CD4-positive, alpha-beta T cell treated with Interleukin-4 for 1 hour (primary cell): ENCODE measurements around the gene SAMD1.

Experiments
- DNase-seq, 2 donors: peaks; one replicate each; pipeline ENCODE4 v3.0.0-alpha.2; 2020 to 2022

Gene SAMD1

DNA sequence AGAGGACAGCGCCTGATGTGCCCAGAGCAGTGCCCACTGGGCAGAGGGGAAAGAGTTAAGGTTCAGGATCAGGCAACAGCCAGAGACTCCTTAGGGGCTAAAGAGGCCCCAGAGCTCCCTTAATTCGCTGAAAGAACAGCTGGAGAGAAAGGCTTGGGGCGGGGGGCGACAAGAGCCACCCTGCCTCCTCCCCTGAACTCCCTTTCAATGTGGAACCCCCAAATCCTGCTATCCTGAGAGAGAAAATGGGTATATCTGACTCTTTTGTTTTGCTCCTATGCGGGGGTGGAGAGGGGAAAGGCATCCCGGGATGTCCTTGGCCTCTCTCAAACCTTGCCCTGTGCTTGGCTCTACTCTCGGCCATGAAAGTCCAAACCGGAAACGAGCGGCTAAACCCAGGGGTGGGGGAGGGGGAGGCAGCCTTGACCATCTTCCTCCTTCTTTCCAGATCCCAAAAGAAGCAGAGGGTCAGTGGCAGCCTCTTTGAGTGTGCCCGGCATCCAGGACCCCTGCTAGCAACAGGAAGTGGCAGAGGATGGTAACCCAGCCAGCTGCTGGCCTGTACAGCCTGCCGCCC lies 22.3 kb upstream of the SAMD1 start:
- no peak for DNase-seq

DNA sequence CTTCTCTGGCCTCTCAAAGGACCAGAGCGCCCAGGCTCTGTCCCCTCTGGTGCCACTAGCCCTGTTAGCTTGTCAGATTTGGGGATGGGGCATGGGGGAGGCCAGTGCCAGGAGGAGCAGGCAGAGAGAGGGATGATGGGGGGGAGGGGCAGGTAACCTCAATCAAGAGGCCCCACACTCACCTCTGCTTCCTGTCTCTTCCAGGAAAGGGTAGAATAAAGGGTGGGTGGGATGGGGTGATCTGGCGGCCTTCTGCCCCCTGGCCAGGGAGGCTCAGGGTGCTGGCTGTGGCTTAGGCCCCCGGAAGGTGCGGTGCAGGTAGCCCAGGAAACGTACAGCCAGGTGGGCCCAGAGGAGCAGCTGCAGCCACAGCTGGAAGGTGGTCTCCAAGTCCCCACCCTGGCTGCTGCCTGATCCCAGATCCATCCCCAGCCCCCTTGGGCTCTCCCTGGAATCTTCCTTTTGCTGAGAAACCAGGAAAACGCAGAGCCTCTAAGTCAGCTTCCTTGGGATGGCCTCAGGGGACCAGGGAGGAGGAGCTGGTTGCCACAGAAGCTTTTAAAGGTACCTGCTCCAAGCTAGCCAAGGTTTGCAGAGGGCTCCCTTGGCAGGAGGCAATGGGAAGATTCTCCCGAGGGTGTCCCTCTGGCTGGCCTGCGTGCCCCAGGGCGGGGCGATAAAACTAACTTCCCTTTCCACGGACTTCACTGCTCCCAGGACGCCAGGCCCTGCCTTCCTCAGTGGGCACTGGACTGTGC lies 21.7 kb upstream of the SAMD1 start:
- DNase-seq = no peak

DNA sequence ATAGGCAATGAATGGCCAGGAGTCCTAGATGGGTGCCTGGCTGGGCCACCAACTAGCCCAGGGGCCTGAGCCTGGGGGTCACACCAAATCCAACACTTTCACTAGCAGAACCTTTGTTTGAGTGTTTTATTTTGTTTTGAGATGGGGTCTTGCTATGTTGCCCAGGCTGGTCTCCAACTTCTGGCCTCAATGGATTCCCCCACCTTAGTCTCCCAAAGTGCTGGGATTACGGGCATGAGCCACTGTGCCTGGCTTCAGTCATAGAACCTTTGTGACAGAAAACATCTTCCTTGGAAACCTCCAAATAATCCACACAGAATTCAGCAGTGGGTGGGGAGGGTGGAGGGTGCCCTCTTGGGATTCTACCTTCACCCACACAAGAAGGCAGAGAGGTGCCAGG lies 20.9 kb upstream of the SAMD1 start:
- no peak for DNase-seq

DNA sequence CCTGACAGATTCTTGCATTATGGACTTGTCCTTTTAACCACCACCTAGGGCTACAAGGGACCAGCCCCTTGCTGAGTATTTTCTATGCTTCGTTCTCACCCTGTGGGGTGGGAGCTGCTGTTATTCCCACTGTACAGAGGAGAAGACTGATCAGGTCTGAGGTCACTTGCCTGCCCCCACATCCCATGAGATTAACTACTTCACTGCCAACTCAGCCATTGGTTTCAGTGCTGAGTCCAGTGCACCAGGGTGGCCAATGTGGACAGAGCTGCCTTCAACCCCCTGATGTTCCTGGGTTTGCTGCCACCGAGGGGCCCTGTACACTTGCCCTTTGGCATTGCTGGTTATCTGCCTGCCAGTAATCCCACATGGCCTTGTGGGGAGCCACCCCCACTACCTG lies 20.1 kb upstream of the SAMD1 start:
- no peak for DNase-seq

DNA sequence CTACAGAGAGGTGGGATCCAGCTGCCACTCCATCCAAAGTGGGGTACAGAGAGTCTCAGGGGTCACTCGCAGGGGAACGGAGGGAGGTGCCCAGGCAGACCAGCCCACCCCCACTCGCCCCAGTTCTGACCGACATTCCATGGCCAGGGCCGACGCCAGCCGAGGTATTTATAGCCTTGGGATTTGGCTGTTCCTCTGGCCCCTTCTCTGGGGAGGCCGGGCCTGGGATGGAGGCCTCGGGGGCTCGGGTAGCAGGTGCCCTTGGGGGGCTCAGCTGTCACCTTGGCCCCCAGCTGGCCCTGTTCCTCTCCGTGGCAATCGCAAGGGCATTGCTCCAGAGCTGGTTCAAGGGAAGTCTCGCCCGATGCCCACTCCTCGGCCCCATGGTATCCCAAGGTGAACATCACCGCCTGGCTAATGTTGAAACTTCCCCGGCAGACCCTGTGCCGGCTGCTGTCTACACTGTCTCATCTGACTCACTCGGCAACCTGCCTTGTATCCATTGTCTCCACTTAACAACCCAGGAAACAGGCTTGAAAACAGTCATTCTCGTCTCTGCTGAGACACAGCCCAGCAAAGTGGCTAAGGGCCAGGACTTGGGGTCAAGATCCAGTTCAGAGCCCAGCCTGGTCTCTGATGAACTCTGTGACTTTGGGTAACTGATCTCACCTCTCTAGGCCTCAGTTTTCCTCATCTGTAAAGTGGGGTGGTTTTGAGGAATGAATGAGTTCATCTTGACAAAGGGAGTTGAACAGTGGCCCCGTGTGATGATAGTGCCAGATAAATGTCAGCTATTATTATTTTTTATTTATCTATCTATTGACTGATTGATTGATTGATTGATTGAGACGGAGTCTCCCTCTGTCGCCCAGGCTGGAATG lies 17.3 kb upstream of the SAMD1 start:
- no peak for DNase-seq

DNA sequence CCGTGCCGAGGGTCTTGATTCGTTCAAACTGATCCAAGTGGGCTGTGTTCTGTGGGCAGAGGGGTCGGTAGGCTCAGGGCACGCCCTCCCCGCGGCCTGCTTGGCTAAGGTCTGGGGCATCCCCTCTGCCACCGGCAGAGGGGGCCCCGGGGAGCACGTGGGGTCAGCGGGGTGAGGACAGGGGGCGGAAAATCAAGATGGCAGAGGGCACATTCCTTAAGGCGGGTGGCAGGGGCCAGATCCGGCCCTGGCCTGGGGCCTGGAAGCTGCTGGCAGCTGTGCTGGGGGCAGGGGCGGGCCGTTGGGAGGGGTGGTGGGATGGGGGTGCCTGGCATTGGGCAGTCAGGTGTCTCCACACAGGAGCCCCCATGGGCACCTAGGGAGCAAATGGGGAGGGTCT lies 16.3 kb upstream of the SAMD1 start:
- no peak for DNase-seq

DNA sequence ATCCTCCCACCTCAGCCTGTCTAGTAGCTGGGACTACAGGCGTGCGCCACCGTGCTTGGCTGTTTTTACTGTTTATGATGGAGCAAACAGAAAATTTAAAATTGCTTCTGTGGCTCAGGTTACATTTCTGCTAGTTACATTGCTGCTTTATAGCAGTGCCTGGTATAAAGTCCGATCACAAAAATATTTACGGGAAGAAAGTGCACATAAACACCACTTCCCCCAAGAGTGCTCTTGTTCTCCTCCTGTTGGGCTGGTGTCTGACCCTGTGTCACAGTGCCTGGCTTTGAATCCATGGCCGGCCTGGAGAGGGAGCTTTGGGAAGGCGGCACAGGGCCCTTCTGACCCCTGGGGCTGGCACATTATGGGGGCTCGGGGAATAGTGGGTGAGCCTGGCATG lies 15.1 kb upstream of the SAMD1 start:
- no peak for DNase-seq

DNA sequence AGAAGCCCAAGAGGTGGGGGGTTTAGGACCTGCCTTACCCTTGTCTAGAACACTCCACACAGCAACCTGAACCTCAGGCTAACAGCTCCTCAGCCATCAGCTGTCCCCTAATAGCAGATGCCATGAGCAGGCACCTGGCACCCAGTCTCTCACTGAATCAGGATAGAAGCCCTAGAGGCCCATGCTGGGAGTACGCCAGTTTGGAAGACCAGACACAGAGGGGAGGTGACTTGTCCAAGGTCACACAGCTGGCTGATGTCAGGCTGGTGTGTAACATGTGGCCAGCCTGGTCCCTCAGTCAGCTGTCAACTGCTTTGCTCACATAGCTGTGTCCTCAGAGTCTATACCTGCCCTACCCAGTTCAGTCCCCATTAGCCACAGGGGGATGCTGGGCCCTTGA lies 12.8 kb upstream of the SAMD1 start:
- no peak for DNase-seq

DNA sequence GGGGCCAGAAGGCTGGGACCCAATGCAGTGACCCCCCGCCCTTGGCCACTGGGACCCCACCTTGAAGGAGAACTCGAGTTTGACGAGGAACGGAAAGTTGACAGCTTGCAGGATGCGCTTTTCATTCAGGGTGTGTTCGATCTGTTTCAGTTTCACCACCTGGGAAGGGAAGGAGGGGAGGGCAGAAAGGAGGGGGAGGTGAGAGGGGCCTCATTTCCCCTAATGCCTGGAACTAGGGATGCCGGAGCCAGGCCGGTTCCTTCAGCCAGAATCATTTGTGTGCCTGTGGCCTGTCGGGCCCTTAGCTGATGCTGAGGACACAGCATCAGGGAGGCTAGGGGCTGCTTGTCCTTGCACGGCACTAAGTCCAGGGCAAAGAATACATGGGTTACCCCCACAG lies 12.2 kb upstream of the SAMD1 start:
- no peak for DNase-seq

DNA sequence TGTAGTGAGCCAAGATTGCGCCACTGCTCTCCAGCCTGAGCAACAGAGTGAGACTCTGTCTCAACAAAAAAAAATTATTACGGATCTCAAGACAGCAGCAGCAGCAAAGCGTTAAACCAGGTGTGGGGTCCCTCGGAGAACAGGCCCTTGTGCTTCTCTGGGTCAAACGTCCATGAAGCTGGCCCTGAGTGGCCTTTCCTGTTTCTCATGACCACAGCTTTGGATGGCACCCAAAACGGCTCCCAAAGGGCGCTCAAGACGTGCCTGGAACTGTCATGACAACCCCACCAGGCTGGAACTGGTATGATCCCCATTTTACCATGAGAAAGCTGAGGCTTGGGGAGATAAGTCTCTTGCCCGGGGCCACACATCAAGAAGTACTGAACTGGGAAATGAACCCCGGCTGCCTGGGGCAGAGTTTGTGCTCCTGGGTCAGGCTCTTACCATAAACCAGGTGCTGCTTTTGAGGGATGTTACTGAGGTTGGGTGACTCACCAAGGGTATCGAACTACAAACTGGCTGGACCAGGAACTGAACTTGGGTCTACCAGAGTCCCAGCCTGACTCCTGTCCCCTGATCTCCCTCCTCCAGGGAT lies 11.6 kb upstream of the SAMD1 start:
- no peak for DNase-seq

DNA sequence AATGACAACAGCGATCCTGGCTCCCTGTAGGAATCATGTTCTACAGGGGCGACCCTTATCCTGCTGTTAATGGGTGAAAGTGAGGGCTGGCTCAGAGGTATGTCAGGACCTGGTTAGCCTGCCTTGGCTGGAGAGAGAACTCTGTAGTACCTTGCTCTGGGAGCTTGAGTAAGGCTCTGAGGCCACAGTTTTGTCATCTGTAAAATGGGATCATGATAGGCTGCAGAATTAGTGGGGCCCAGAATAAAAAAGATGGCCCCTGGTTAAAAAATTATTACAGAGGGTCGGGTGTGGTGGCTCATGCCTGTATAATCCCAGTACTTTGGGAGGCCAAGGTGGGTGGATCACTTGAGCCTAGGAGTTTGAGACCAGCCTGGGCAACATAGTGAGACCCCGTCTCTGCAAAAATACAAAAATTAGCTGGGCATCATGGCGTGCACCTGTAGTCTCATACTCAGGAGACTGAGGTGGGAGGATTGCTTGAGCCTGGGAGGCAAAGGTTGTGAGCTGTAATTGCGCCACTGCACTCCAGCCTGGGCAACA lies 10.5 kb upstream of the SAMD1 start:
- no peak for DNase-seq

DNA sequence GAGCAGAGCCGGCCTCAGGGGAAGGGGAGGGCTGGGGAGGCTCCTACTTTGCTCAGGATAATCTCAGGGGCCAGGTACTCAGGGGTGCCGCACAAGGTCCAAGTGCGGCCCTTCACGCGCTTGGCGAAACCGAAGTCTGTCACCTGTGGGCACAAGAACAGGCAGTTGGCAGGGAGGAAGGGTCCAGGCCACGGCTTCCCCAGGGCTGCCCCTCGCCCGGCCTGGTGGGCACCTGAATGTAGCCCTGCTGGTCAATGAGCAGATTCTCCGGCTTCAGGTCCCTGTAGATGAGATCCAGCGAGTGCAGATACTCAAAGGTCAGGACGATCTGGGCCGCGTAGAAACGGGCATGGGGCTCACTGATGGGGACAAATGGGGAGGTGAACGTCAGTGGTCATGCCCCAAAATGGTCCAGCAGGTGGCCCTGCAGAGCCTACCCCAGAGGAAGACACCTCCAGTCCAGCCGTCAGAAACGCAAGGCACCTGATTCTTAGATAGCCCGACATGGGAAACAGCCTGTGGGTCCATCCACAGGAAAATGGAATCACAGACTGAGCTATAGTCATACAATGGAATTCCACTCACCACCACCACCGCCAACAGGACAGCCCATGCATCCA lies 7.1 kb upstream of the SAMD1 start:
- DNase-seq = no peak

DNA sequence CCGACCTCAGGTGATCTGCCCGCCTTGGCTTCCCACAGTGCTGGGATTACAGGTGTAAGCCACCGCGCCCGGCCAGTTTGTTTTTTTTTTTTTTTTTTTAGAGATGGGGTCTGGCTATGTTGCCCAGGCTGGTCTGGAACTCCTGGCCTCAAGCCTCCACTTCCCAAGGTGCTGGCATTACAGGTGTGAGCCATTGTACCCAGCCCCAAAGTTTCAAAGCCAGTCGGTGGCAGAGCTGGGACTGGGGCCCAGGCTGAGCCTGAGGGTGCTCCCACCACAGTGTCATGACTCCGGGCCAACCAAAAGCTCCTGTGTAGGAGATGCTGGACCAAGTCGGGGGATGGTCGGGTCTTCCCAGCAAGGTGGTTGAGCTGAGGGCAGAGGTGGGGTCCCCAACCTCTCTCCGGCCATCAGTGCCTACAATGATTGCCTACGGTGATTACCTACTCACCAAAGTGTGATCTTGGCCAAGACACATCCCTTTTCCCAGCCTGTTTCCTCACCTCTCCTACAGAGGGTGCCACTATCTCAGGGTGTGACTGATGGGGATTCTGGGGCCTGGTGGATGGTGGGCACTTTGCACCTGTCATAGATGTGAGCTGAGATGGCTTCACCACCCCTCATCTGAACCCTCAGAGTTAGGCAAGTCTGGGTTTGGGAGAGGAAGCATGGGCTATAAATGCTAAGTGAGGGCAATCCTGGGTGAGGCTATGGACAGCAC lies 5.9 kb upstream of the SAMD1 start:
- no peak for DNase-seq

DNA sequence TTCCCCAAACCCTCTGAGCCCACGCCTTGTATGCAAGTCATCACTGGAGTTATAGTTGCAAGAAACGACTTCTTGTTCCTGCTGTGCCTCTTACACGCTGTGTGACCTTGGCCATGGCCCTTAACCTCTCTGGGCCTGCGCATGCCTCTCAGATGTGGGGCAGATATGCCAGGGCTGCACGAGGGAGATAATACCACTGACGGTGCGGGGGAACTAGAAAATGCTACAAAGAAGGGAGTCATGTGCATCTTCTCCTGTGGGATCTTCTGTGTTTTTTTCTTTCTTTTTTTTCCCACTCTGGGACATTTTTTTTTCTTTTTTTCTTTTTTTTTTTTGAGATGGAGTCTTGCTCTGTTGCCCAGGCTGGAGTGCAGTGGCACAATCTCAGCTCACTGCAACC lies 4.3 kb upstream of the SAMD1 start:
- DNase-seq = no peak

DNA sequence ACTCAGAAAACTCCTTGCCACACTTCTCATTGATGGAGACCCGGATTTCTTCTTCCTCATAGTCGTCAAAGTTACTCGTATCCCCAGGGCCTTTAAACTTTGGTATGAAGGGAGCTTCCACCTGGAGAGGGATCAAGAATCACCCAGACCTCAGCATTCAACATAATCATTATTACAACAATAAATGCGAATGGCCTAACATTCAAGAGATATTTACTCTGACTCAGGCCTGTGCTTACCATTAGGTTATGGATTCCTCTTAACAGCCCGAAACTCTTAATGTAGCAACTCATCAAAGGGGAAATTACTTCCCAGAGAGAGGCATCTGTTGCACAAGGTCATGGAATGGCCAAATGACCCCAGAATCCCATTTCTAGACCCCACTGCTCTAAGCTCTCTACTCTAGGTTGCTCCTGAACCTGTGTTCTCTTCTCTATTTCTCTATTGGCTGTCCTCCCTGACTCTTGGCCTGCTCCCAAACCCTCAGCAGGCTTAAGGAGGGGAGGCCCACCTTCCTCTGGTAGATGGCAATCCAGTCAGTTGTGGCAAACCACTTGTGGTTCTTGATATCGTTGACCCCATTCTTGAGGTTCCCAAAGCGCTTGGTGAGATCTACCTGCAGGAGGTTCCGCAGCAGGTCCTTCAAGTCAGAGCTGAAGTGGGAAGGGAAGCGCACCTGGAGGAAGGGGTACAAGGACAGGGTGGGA lies 2.7 kb upstream of the SAMD1 start:
- no peak for DNase-seq

DNA sequence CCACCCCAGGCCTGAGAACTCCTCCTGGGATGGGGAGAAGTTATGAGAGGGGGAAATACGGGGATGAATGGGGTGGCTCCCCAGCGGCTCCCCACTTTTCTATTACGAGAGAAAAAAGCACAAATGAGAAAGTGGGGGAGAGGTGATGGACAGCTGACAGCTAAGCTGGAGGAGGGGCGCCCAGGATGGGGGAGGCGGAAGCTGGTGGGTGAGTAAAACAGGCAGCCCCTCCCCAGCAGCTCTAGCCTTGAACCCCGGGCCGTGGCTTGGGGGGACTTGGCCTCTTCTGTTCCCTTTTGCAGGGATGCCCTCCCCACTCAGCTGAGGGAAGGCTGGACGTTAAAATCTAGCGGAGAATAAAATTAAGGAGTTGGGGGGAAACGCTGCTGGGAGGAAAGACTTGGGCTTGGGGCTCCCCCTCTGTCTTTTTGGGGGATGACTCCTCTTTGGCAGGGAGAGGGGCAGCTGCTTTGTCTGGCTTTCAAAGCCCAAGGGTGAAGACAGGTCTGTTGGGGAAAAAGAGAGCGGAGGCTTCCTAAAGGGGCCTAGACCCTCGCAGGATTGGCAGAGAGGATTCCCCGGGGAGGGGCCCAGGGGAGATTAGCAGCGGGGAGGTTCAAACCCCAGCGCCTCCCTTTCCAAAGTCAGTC lies 1.4 kb upstream of the SAMD1 start:
- peak in 1 of 2 donors; percentile 47 for DNase-seq

DNA sequence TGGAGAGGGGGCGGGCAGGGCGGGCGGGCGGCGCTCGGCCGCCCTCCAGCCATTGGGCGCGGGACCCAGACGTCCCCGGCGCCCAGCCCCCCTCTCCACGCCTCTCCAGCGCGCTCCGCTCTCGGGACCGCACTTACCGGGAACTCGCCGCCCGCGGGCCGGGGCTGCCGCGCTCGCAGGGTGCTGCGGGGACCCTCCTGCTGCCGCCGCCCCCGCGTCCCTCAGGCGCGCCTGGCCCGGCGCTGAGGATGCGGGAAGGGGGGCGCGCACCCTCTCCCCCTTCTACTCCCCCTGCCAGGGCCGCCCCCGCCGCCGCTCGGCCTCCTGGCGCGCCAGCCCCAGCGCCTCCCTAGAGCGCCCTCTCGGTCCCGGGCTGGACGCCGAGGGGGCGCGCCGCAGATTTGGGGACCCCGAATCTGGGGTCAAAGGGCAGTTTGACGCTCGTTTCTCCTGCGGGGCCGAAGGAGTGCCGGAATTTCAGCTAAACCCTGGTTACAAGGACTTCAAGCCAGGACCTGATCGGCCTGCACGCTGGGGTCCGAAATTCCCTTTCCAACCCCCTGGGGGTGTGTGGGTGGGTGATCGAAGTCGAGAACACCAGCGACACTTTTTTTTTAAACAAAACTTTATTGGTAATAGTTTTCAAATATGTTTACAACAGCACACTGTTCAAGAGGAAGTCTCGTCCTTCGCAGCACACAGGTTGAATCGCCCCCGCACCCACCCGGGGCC lies 696 bp upstream of the SAMD1 start:
- peak; percentile 71 to 79 for DNase-seq

DNA sequence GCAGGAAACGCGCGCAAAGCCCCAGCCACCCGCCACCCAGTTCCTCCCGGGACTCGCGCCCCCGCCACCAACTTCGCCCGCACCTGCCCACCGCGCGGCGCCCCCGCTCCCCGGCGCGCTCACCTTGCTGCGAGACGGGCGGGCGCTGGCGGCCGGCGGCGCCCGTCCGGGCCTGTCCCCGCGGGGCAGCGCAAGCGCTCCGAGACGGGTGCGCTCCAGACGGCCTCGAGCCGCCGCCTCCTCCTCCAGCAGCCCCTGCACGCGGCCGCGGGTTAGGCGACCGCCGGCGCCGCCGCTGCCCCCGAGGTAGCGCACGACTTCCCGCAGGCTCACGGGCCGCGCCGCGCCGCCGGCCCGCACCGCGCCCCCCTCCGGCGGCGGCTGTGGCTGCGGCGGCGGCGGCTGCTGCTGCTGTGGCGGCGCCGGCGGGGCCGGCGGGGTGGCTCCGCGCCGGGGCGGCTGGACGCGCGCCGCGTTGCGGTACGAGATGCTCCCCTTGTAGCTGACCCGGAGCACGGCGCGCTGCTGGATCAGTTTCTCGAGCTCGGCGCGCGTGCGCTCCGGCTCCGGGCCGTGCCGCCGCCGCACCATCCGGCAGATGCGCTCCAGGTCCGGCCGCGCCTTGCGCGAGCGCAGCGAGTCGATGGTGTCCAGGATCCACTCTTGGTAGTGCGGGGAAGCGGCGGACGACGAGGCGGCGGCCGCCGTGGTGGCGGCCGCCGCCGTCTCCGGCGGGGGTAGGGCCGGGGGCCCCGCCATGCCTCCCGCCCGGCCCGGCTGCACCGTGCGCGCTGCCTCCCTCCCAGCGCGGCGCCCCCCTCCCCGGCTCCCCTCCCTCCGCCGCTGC lies 666 bp downstream of the SAMD1 start:
- DNase-seq = peak; percentile 27 to 41

DNA sequence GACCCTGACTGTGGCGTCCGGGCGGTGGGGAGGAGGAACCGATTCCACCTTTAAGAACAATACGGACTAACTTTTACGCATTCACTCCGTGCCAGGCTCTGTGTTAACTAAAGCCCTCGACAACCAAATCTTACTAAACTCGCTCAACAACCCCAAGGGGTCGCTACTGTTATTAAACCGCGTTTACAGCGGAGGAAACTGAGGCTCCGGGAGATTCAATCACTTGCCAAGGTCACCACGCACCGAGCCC lies 1.2 kb downstream of the SAMD1 start:
- DNase-seq = peak; percentile 17 to 28
